PC-3 (cell line): ENCODE data around the gene PLA2G4D. TPM values are rescaled to one million over a fixed set of nuclear protein-coding genes. Genes with fewer than 3 reads are reported as not detected.
A peak's percentile ranks its signal among the peaks of the same experiment; 100 is the strongest.

Experiments used
- ATAC-seq: fragments of 200-7000 bp; cut with Tn5 transposase; 2 replicates; pipeline ENCODE4 v1.9.1; 2020; ENCODE audit warnings: mild to moderate bottlenecking, moderate library complexity
- BruUV-seq: library from RNA; stranded (reverse); fragments of 400-500 nt; replicated peaks from 2 replicates; lab custom pipeline; 2021; lab: Mats Ljungman, UMichigan
- CTCF ChIA-PET: fragments of 300-600 bp; sonication (Branson Sonifier 250); formaldehyde crosslinking; loops from one replicate; lab custom pipeline; 2022; ENCODE audit warnings: antibody characterized with exemption; lab: Charles Lee
- POLR2A ChIA-PET: fragments of 300-600 bp; sonication (Branson Sonifier 250); formaldehyde crosslinking; loops from one replicate; lab custom pipeline; 2022; ENCODE audit warnings: antibody characterized with exemption; ENCODE audit not compliant: unreplicated experiment; lab: Charles Lee
- DNase-seq: peaks from one replicate; pipeline ENCODE4 v3.0.0-alpha.2; 2015
- H2AFZ ChIP-seq: fragments of 300-600 bp; sonication (generic); 2 replicates; pipeline ENCODE4 v1.6.0; 2016; ENCODE audit warnings: antibody characterized with exemption, low read length
- H3F3A ChIP-seq: fragments of 300-600 bp; sonication (generic); one replicate; pipeline ENCODE4 v1.6.0; 2017; ENCODE audit warnings: antibody characterized with exemption, low read length, control low read depth, mild to moderate bottlenecking; ENCODE audit not compliant: unreplicated experiment
- H3K27ac ChIP-seq: fragments of 300-600 bp; sonication (generic); 2 replicates; pipeline ENCODE4 v1.5.1; 2016; ENCODE audit warnings: mild to moderate bottlenecking, low read length
- H3K27me3 ChIP-seq: fragments of 300-600 bp; sonication (generic); 2 replicates; pipeline ENCODE4 v1.6.1; 2016; ENCODE audit warnings: low read length, mixed read lengths
- H3K36me3 ChIP-seq: fragments of 300-600 bp; sonication (generic); 2 replicates; pipeline ENCODE4 v1.6.1; 2016; ENCODE audit warnings: low read depth, mixed run types, low read length, mixed read lengths
- H3K4me1 ChIP-seq: fragments of 300-600 bp; sonication (generic); 2 replicates; pipeline ENCODE4 v1.5.1; 2016; ENCODE audit warnings: low read length; ENCODE audit not compliant: insufficient read depth
- H3K4me2 ChIP-seq: fragments of 300-600 bp; sonication (generic); 2 replicates; pipeline ENCODE4 v1.6.0; 2016; ENCODE audit warnings: low read length
- H3K4me3 ChIP-seq: fragments of 300-600 bp; sonication (generic); 2 replicates; pipeline ENCODE4 v1.5.1; 2016; ENCODE audit warnings: mild to moderate bottlenecking, low read length, mixed read lengths
- H3K79me2 ChIP-seq: fragments of 300-600 bp; sonication (generic); 2 replicates; pipeline ENCODE4 v1.6.1; 2017; ENCODE audit warnings: low read length, mixed read lengths
- H3K9ac ChIP-seq: fragments of 300-600 bp; sonication (generic); 2 replicates; pipeline ENCODE4 v1.6.0; 2016; ENCODE audit warnings: mild to moderate bottlenecking, low read length
- H3K9me2 ChIP-seq: fragments of 300-600 bp; sonication (generic); replicated peaks from 2 replicates; pipeline ENCODE4 v1.6.1; 2016; ENCODE audit warnings: mixed run types, low read length, mixed read lengths
- H3K9me3 ChIP-seq: fragments of 300-600 bp; sonication (generic); 2 replicates; pipeline ENCODE4 v1.6.1; 2016; ENCODE audit warnings: low read length, mixed read lengths
- H4K20me1 ChIP-seq: fragments of 300-600 bp; sonication (generic); 2 replicates; pipeline ENCODE4 v1.6.1; 2016; ENCODE audit warnings: low read length, mixed read lengths
- CTCF ChIP-seq: fragments of 300-600 bp; sonication (generic); conservative IDR thresholded peaks from 2 replicates; pipeline ENCODE4 v1.5.1; 2017; ENCODE audit warnings: antibody characterized with exemption, low read depth, mild to moderate bottlenecking, low read length
- EZH2 ChIP-seq: fragments of 300-600 bp; sonication (generic); IDR thresholded peaks from one replicate; pipeline ENCODE4 v1.6.1; 2017; ENCODE audit warnings: antibody characterized with exemption, mild to moderate bottlenecking, low read length; ENCODE audit not compliant: unreplicated experiment
- EZH2phosphoT487 ChIP-seq: fragments of 300-600 bp; sonication (generic); IDR thresholded peaks from 2 replicates; pipeline ENCODE4 v1.6.1; 2018; ENCODE audit warnings: mild to moderate bottlenecking, antibody characterized with exemption, low read length, borderline replicate concordance
- intact Hi-C: fragments of 100-400 bp; cut with micrococcal nuclease; formaldehyde crosslinking; loops from 2 replicates; pipeline ENCODE4 v1.9.0; 2023
- total RNA-seq: library from RNA; depleted of rRNA; stranded (reverse); fragments of >200 nt; gene quantifications from 2 replicates; pipeline ENCODE4 v1.2.3, GENCODE V29; 2014

PLA2G4D gene
- total RNA-seq, 1 experiment from 2014 or later = 0.55 TPM

GRCh38 chr15:42066764-42067415 lies 27.5 kb downstream of the PLA2G4D start:
- Histone ChIP-seq H3K27ac (no peak overlapping the region), H3K4me3 (no peak overlapping the region), H3K4me1 (peaks cover 17% of the 10 kb centered on the region; the same call in 1 of the 2 replicates), H3K79me2 (no peaks in the 10 kb centered on the region), H3K9me3 (no peaks in the 10 kb centered on the region), H2AFZ (peak overlapping the region; percentile 44; the same call in 1 of the 2 replicates), H3K9me2 (no peaks in the 10 kb centered on the region), H3K9ac (no peak overlapping the region), H3F3A (no peaks in the 10 kb centered on the region), H4K20me1 (no peaks in the 10 kb centered on the region), H3K27me3 (no peaks in the 10 kb centered on the region), H3K4me2 (peak overlapping the region; percentile 52), H3K36me3 (no peaks in the 10 kb centered on the region)
- TF ChIP-seq EZH2phosphoT487 (no peak), CTCF (peak; percentile 7; the same call in 1 of the 2 replicates)
- ChIA-PET POLR2A (no interaction called here), CTCF (interaction anchor here (1.1 kb wide), 1 partner anchor 18 kb away, joined by 3 read pairs; no protein-coding TSS in a partner anchor)
- intact Hi-C loops = loop anchor here (1.0 to 5.0 kb wide), 4 partner anchors 17 to 404 kb away; no protein-coding TSS in a partner anchor
- DNase-seq (no peak), ATAC-seq (no peak)
- no TSS peak for BruUV-seq

GRCh38 chr15:42065468-42065867 lies 28.9 kb downstream of the PLA2G4D start:
- DNase-seq (no peak), ATAC-seq (no peak)
- Histone ChIP-seq H3K79me2 (no peaks in the 10 kb centered on the region), H4K20me1 (no peaks in the 10 kb centered on the region), H3K9me2 (no peaks in the 10 kb centered on the region), H3K27ac (no peak overlapping the region), H3K4me3 (no peak overlapping the region), H3K9me3 (no peaks in the 10 kb centered on the region), H2AFZ (no peak overlapping the region), H3K36me3 (no peaks in the 10 kb centered on the region), H3K4me2 (no peak overlapping the region), H3K4me1 (peaks cover 17% of the 10 kb centered on the region; the same call in 1 of the 2 replicates), H3K27me3 (no peaks in the 10 kb centered on the region), H3K9ac (no peak overlapping the region), H3F3A (no peaks in the 10 kb centered on the region)
- no peak for TF ChIP-seq EZH2phosphoT487
- no peak for TF ChIP-seq CTCF
- no peak for TF ChIP-seq EZH2
- POLR2A ChIA-PET = no interaction called here
- CTCF ChIA-PET = no interaction called here
- intact Hi-C loops = loop anchor here (5.0 kb wide), 1 partner anchor 307 kb away; no protein-coding TSS in a partner anchor
- BruUV-seq = no TSS peak

GRCh38 chr15:42065033-42065432 lies 29.3 kb downstream of the PLA2G4D start:
- Histone ChIP-seq H3K27ac (no peak overlapping the region), H3K9me3 (no peaks in the 10 kb centered on the region), H2AFZ (peak overlapping the region; percentile 40; the same call in 1 of the 2 replicates), H3K36me3 (no peaks in the 10 kb centered on the region), H4K20me1 (no peaks in the 10 kb centered on the region), H3K4me2 (no peak overlapping the region), H3K27me3 (no peaks in the 10 kb centered on the region), H3F3A (no peaks in the 10 kb centered on the region), H3K9me2 (no peaks in the 10 kb centered on the region), H3K4me3 (no peak overlapping the region), H3K4me1 (peaks cover 17% of the 10 kb centered on the region; the same call in 1 of the 2 replicates), H3K9ac (no peak overlapping the region), H3K79me2 (no peaks in the 10 kb centered on the region)
- BruUV-seq = no TSS peak
- ChIA-PET POLR2A (no interaction called here), CTCF (interaction anchor here (1.5 kb wide), 1 partner anchor 19 kb away, joined by 3 read pairs; no protein-coding TSS in a partner anchor)
- intact Hi-C loops = loop anchor here (5.0 kb wide), 1 partner anchor 307 kb away; no protein-coding TSS in a partner anchor
- TF ChIP-seq CTCF (no peak), EZH2phosphoT487 (no peak), EZH2 (no peak)
- DNase-seq (peak; percentile 51), ATAC-seq (peak; percentile 68)
